NCI-H2107 treated with DMSO at 0.1 percent for 48 hours (cell line): ENCODE data around the gene RBM46.

ENCODE experiments used
- DNase-seq: peaks from one replicate; lab custom pipeline; 2025; ENCODE audit not compliant: unreplicated experiment; lab: John Stamatoyannopoulos, UW

Gene RBM46, protein sequence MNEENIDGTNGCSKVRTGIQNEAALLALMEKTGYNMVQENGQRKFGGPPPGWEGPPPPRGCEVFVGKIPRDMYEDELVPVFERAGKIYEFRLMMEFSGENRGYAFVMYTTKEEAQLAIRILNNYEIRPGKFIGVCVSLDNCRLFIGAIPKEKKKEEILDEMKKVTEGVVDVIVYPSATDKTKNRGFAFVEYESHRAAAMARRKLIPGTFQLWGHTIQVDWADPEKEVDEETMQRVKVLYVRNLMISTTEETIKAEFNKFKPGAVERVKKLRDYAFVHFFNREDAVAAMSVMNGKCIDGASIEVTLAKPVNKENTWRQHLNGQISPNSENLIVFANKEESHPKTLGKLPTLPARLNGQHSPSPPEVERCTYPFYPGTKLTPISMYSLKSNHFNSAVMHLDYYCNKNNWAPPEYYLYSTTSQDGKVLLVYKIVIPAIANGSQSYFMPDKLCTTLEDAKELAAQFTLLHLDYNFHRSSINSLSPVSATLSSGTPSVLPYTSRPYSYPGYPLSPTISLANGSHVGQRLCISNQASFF

DNA sequence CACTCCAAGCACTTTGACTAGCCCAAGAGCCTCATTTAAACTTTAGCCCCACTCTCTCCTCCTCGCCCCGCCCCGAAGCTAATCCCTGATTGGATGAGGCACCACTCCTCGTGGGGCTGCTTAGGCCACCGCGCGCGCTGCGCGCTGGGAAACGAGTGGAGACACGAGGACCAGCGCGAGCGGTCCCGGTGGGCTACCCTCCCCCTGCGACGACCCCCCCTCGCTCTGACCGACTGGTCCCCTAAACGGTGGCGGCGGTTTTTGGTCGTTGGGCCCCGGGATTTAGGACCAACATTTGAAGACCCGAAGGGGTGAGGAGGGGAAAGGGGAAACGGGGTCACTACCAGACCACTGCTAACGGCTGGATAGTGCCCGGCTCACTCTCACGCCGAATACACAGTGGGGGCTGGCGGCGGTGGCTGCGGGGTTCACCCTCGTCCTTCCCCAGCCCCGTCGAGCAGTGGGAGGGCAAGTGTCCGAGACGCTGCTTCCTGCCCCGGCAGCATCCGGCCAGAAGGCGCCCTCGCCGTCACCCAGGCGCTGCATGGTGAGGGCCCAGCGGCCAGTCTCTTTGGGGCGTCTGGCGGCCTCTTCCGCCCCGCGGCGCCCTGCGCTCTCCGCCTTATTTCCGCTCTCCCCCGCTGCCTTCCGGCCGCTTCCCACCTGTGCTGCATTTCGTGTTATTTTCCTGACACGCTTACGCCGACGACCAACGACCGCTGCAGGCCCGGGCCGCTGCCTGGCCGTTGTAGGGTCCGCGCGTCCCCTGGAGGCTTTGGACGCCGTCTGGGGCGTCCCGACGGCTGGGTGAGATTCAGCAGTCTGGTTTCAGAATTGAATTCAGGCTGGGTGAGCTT is at the start of gene RBM46:
Gene RBM46, plus strand, starts transcription at position 147 of the 857 bp plus-strand sequence. CDS start 15,481 bp downstream, outside the sequence.
- DNase-seq: no peak

DNA sequence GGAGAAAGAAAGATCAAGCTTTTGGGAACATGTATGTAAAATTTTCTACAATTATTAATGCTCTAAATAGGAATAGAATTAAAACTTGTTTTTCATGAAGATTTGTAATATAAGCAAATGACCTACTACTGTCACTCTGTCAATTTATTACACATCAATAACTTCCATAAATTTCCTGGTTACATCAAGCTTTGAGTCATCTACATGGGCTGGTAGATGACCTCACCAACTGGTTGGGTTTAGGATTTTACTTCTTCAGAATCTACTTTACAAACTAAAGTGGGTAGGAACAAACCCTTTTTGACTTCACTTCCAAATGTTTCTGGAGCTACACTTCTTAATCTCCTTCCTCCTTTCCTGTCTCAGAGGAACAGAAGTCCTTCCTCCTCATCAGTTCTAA is 49.3 kb upstream of the RBM46 start:
- no peak for DNase-seq

DNA sequence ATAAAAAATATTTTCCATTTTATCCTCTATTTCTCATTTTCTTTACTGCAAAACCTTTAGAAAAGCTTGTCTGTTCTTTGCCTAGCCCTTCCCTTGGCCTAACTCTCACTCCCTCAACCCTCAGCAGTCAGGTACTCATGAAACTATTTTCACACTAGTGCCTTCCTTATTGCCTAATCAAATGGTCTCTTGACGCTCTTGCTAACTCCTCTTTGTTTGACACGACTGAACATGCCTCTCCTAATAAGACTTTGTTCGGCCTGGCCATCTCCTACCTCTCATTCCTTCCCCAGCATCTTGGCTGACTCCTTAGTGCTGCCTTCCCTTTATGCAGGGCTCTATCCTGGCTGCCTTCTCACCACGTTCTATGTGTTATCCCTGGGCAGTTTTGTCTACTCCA is 48.4 kb upstream of the RBM46 start:
- no peak for DNase-seq

DNA sequence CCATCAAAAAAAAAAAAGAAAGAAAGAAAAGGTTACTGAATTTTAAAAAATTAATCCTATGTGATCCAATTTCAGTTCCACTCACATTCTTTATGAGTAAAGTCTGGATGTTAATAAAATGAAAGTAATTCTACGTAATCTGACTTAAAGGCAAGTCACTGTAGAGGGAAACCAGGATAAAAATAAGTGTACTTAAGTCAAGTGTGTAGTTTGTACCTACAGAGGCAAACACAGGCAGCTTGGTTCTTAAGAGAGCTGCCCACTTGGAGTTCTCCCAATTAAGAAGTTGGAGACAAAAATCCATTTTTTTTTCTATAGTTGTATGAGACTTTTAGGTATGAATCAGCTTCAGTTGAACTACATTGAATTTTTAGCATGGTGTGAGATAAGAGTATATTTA is 44.3 kb upstream of the RBM46 start:
- DNase-seq: no peak

DNA sequence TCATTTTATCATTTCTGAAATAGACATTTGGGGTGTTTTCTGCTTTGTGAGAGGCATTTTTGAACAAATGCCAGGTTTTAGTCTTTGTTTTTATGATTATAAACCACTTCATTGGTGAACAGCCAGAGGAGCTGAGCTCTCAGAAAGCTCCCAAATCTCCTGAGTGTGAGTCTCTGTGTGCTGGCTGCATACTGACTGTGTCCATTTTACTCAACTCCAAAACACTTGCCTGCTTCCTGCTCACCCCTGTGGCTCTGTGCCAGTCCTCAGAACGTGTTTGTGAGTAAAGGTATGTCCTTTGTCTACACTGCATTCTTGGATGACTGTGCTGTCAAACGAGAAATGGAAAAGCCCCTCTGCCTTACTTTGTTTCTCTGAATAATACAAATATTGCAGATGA is 42.6 kb upstream of the RBM46 start:
- DNase-seq: no peak

DNA sequence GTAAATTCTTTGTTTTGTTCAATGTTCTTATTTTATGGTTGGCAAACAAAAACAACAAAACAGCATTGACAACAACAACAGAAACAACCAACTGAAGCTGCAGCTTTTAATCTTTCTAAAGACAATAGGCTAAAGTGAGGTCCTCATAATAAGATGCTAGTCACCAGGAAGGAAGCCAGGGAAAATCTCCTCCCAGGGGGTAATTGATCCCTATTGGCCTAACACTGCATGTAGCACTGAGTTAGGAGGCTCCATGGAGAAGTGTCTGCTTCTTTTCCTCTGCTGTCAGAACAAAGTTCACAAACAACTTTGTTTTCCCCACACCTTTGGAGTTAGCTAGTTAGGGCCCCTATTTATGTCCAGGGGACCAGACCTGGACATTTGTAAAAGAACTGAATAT is 42.0 kb upstream of the RBM46 start:
- DNase-seq: no peak

DNA sequence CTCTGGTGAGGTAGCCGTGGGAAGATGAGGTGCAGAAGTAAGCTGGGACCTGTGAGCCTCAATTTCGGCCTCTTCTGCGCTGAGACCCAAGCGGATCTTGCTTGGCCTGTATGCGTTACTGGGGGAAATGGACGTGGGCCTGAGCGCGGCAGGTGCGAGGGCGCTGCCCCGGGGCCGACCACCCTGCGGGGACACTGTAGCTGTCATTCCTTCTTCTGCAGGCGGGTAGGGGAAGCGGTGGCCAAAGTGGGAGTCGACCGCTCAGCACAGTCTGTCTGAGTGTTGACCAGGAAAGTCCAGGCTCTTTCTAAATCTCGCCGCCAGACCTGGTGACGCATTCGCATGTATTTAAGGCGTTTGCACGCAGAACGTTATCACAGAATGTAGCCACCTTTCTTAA is 40.6 kb upstream of the RBM46 start:
- DNase-seq: no peak

DNA sequence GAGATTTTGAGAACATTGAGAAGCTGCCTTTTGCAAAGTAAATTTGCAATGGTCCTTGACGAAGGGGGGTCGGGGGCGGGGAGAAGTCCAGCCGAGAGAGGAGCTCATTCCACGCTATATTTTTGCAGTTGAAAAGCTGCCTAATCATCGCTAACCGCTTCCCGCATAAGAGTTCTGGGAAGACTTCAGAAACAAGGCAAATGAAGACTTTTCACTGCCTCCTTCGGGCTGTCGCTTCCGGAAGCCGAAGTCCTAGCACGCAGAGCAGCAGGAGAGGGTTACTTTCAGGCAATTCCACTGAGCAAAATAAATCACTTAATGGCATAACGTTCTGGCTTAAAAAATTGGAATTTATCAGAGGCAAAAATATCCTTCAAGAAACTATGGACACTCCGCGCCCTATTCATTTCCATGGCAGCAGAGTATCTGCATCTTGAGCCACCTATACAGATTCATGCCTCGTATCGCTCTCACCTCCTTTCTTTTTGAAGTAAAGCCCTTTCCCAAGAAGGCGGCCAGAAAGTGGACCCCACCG is 39.9 kb upstream of the RBM46 start:
- no peak for DNase-seq

DNA sequence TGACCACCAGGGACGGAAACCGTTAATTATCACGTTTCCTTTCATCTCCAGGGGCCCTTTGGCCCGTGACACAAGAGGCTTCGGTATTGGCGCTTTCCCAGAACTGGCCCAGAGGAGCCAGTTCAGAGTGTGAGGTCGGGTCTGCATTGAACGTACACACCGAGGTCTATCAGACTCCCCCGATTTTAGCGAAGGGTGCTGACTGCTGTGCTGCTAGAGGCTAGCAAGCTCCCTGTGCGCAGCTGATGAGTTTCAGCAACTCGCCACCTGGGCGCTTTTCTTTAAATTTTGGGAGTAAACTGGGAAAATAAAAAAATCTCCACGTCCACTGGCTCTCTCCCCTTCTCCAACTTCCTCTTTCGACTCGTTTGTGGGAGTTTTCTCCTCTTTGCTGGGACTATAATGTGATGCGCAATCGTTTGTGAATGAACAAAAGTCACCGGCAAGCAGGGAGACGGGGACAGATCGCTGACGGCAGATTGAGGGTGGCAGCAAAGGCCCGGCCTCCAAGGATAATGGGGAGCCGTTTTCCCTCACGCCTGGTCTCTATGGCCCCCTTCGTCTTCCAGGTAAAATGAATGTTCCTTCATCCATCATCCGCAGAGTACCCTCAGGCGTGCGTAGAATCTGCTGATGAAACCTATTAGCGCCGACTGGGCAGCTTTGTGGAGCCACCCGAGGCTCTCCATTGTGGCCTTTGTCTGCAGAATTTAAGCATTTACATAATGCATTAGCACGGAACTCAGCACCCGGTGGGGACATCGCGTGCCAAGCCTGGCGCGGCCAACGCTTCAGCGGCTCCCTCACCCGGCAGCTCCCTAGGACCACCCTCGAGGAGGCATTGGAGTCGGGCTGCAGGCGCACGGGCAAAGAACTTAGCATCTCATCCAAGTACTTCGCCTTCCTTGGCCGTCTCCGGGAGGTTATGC is 38.9 kb upstream of the RBM46 start:
- no peak for DNase-seq

DNA sequence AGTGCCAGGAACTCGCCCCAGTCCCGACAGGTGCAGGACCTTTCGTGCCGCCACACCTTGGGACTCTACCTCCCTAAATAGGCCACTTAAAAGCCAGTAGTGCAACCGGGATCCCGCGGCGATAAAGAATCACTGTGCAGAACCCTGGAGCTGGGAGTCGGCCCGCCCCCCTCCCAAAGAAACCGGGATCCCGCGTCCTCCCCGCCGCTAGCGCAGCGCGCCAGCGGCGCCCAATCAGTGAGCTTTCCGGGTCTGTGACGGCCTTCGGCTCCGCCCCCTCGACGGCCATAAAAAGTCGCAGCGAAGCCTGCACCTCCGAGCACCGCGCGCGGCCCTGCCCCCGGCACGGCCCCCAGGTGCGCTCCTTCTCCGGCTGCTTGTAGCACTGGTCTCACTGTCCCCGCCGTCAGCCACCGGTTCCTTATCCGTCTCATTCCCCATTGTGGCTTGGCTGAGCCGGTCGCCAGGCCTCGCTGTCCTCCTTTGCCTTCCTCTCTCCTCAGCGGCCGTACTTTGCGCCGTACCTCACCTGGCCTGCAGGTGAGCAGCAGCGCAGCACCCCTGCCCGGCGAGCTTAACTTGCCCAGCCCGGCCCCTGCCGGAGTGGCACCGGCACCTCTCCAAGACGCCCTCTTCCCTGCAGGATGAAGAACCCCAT is 37.3 kb upstream of the RBM46 start, which contains the start of gene LRAT:
Gene LRAT, plus strand, starts transcription at position 318 of the 658 bp plus-strand sequence. Its CDS starts 327 bp downstream, at position 645.
- DNase-seq: peak; percentile 1

DNA sequence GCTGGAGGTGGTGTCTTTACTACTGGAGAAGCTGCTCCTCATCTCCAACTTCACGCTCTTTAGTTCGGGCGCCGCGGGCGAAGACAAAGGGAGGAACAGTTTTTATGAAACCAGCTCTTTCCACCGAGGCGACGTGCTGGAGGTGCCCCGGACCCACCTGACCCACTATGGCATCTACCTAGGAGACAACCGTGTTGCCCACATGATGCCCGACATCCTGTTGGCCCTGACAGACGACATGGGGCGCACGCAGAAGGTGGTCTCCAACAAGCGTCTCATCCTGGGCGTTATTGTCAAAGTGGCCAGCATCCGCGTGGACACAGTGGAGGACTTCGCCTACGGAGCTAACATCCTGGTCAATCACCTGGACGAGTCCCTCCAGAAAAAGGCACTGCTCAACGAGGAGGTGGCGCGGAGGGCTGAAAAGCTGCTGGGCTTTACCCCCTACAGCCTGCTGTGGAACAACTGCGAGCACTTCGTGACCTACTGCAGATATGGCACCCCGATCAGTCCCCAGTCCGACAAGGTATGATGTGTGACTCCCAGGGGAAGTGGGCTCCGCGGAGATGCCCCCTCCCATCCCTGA is 36.6 kb upstream of the RBM46 start:
- DNase-seq: no peak

DNA sequence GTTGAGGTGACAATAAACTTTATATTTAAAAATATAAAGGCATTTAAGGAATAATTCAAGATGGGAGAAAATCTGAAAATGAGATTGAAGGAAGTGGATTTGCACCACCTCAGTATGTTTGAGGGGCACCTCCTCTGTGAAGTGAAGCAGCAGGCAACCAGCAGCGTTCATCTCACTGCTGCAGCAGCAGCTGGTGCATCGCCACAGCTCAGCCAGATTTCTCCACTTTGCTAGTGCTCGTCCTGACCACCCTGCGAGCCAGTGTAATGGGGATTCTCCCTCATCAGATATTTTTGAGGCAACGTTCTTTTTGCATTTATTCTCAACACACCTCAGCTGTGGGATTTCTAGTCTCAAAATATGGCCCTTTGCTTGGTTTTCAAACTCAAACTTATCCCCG is 23.4 kb upstream of the RBM46 start:
- DNase-seq: no peak

DNA sequence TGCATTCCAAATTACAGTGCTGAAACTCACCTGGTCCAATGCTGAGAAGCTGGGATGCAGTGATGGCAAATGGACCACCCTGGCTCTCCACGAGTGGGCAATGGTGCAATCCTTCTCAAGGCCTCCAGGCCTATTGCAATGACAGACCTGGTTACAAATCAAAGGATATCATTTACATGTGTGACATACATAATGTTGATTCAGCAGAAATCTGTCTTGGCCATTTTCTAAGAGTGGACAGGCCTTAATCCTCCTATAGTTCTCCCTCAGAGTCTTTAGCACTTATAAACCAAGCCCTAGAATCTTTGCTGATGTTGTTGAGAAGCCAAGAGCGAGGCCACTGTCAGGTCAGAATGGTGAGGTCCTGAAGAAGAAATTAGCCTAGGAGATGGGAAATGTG is 20.2 kb upstream of the RBM46 start:
- DNase-seq: no peak

DNA sequence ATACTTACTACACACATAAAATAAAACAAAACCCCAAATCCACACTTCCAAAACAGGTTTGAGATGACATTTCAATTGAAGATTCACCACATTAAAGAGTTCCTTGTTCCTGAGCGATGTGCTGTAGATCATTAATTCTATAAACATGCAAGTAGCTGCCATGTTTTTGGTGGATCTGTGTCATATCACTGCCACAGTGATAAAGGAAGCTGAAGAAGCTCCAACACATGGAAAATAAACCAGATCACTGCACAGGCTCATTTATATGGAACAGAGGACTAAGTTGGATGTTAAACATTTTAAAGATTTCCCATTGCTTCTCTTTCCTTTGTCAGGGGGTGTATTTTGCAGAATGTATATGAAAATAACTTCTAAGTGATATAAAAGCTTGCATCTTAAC is 2.8 kb upstream of the RBM46 start:
- DNase-seq: no peak

DNA sequence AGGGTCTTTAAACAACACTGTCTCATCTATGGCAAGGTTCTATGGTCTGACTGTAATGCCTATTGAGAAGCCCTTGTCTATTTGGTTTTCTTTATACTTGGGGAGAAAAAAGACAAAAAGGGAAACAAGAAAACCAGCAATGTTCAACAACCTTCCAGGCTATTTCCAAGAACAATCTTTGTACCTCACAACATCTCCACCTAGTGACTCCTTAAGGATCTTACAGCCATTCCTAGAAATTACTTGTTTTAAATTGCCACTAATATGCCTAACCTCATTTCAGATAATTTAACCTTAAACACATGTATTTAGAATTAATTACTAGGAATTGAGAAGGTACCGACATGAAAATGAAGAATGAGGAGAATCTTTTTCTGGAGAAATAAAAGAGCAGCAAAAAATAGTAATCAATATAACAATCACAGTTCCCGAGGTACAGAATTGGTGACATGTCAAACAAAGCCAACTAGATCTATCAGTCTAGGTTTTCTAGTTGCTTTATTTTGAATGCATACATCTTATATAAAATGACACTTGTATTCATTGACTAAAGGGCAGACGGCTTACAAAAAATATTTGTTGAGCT is 1.6 kb upstream of the RBM46 start:
- DNase-seq: no peak

DNA sequence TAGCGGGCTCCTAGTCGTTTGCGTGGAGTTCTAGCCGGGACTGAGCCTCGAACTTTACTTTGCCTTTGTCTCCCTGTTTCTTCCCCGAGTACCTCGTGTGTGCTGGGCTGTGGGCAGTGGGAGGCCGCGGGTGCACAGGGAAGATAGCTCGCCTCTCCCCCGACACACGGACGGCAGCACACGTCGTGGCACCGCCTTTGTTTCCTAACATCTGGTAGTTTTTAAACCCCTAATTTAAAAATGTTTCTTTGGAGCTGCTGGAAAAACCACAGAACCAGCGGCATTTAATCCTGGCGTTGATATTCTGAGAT is 866 bp downstream of the RBM46 start:
- DNase-seq: no peak

DNA sequence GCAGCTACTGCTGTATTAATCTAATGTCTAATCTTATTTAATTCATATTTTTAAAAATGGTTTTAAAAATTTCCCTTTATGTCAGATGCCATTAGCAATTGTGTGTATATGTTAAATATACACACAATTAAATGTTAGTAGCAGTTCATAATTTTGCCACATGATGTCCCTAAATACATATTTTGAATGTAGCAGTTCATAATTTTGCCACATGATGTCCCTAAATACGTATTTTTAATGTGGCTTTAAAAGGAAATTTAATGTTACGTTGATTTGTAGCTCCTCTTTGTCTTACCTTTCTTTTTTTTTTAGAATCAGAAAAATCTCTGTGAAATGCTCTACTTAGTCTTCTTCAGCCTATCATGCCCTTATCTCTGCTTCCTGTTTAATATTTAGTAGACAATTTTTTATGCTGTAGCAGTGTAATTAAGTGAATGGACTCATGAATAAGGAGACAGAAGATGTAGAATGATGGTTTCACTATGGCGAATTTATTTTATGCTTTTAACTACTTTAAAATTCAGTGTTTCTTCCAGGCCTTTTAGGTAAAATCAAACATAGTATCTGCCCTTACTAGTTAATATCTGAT is 26.1 kb downstream of the RBM46 start:
- peak; percentile 0 for DNase-seq

DNA sequence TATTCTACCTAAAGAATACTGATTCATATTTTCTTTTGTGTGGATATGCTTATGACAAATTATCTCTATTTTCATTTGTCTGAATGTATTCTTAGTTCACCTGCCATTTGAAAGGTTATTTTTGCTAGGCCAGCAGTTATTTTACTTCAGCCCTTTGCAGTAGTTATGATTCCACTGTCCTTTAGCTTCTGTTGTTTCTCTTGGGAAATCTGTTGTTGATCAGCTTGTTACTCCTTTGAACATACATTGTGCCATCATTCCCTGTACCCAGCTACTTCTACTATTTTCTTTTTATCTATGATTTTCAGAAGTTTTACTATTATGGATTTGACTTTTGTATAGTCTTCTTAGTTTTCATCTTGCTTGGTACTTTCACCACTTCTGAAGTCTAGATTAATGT is 37.2 kb downstream of the RBM46 start:
- DNase-seq: no peak

DNA sequence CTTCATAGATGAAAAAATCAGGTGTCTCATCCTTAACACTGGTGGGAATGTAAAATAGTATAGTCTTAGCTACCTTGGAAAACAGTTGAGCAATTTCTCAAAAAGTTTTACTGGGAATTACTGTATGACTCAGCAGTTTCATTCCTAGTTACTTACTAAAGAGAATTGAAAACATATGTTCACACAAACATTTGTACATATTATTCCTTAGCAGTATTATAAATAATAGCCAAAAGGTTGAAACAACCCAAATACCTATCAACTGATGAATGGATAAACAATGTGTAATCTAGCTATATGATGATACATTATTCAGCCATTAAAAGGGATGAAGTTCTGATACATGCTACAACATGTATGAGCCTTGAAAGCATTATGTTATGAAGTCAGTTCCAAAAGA is 41.7 kb downstream of the RBM46 start:
- DNase-seq: no peak
